ENCODE measurements around the gene EPAS1. TPM values are rescaled to one million over a fixed set of nuclear protein-coding genes. Genes with fewer than 3 reads are reported as not detected.

The EPAS1 gene
- total and polyA plus RNA-seq, 12 donors, result 25.2 to 307 (median 175) TPM

DNA sequence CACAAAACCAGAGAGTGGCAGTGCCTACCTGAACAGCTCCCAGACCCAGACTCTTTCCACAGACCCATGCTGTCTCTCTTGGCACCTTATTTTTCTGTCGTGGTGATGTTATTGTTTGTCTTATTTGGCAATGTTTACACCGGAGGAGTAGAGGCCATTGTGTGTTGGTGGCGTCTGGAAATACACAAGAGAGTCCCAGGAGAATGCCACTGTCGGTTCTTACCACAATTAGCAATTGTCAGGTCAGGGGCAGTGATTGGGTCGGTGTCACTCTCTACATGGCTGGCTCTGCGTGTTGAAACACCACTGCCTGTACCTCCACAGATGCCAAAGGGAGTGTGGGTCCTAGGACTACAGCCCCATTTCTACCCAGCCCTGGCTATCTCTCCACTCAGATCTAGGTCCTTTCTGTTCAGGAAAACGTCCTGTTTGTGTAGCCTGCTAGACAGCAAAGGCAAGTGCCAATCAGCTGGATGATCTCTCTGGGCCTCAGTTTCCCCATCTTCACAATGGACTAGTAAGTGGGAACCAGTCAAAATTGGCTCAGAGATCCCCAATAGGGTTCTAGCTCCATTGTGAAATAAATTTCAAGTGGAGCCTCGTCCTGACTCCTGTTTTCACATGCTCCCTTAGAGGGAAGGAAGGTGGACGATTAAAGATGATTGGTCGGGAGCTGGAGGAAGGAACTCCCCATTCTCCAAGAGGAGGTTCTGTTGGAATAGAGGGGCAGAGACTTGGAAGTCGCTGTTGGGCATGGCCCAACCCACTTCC lies 17.0 kb downstream of the EPAS1 start:
- WGBS, 4 donors, result 75 to 86% (median 76%) methylated on average over 11 of the region's 11 CpGs
- TF ChIP-seq POLR2A (IDR thresholded peaks at IDR 0.05), result no peak
- TF ChIP-seq, protein P1, sequence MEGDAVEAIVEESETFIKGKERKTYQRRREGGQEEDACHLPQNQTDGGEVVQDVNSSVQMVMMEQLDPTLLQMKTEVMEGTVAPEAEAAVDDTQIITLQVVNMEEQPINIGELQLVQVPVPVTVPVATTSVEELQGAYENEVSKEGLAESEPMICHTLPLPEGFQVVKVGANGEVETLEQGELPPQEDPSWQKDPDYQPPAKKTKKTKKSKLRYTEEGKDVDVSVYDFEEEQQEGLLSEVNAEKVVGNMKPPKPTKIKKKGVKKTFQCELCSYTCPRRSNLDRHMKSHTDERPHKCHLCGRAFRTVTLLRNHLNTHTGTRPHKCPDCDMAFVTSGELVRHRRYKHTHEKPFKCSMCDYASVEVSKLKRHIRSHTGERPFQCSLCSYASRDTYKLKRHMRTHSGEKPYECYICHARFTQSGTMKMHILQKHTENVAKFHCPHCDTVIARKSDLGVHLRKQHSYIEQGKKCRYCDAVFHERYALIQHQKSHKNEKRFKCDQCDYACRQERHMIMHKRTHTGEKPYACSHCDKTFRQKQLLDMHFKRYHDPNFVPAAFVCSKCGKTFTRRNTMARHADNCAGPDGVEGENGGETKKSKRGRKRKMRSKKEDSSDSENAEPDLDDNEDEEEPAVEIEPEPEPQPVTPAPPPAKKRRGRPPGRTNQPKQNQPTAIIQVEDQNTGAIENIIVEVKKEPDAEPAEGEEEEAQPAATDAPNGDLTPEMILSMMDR (IDR thresholded peaks at IDR 0.05), result no peak
- peaks cover 13 to 69% of the 10 kb centered on the region in 2 donors for H3K4me1 ChIP-seq (replicated peaks in 1 of 2)
- DNase-seq, result no peak
- peak overlapping the region in 4 of 5 donors; percentile 61 to 89 (median 75) for H3K27ac ChIP-seq
- intact Hi-C loops (cut with DNase I), result no loop called here
- no peaks in the 10 kb centered on the region for H3K9me3 ChIP-seq (replicated peaks in 1 of 3)
- H3K4me3 ChIP-seq, result no peak overlapping the region
- no peaks in the 10 kb centered on the region for H3K36me3 ChIP-seq (replicated peaks in 1 of 2)
- no peaks in the 10 kb centered on the region for H3K27me3 ChIP-seq

DNA sequence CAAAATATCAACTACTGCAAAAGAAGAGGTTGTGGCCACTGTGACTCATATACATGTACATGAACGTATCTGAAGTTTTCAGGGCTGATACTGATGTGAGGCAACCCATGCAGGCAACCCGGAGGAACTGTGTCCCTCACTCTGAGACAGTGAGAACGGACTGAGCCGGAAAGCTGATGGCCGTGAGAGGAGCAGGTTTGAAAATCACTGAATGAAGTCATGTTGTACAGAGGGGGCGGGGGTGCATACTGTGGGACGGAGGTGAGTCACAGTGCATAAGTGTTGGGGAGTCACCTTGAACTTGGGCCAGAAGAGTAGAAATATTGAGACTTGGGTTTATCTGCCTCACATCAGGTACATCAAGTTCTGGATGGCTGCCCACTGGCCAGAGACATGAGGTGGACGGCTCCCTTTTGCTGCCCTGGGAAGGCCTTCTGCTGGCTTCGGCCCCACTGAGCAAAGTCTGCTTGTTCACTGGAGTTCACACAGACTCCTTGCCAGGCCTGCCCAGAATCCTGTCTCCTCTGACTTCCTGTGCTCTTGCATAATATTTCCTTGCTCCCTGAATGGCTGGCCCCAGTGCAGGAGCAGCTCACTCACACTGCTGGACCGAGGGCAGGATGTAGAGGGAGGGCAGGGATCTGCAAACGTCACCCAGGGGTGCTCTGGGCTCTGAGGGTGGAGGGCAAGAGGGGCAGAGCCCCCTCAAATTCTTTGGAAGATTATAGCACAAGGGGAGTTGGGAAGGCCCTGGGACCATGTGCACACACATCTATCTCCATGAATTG lies 18.1 kb downstream of the EPAS1 start:
- peaks cover 13 to 77% of the 10 kb centered on the region in 2 donors for H3K4me1 ChIP-seq (replicated peaks in 1 of 2)
- no peaks in the 10 kb centered on the region for H3K36me3 ChIP-seq (replicated peaks in 1 of 2)
- DNase-seq, result peak; percentile 85 to 98 (median 97)
- WGBS, 4 donors, result 10 to 25% (median 12%) methylated on average over 11 of the region's 11 CpGs
- no peaks in the 10 kb centered on the region for H3K27me3 ChIP-seq
- H3K4me3 ChIP-seq, result no peak overlapping the region
- intact Hi-C loops (cut with DNase I), result no loop called here
- H3K9me3 ChIP-seq (replicated peaks in 1 of 3), result no peaks in the 10 kb centered on the region
- TF ChIP-seq POLR2A (IDR thresholded peaks at IDR 0.05), result peak in 1 of 2 donors; percentile 40
- TF ChIP-seq, protein P1 (IDR thresholded peaks at IDR 0.05), result no peak
- peak overlapping the region; percentile 10 to 89 (median 71) for H3K27ac ChIP-seq

DNA sequence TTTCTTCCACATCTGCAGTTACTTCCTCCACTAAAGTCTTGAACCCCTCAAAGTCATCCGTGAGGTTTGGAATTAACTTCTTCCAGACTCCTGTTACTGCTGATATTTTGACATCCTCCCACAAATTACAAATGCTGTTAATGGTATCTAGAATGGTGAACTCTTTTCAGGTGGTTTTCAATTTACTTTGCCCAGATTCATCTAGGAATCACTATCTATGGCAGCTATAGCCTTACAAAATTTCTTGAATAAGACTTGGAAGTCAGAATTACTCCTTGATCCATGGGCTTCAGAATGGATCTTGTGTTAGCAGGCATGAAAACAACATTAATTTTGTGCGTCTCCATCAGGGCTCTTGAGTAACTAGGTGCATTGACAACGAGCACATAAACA lies 19.9 kb downstream of the EPAS1 start:
- Histone ChIP-seq H3K27me3 (no peaks in the 10 kb centered on the region), H3K36me3 (replicated peaks in 1 of 2) (no peaks in the 10 kb centered on the region), H3K4me3 (no peak overlapping the region), H3K9me3 (replicated peaks in 1 of 3) (no peaks in the 10 kb centered on the region), H3K27ac (peak overlapping the region in 2 of 5 donors; percentile 40 to 79), H3K4me1 (replicated peaks in 1 of 2) (peaks cover 13 to 81% of the 10 kb centered on the region in 2 donors)
- intact Hi-C loops (cut with DNase I), result no loop called here
- no peak for DNase-seq
- TF ChIP-seq POLR2A (IDR thresholded peaks at IDR 0.05), result no peak
- TF ChIP-seq, protein P1 (IDR thresholded peaks at IDR 0.05), result no peak
- 80 to 96% (median 86%) methylated on average over 3 of the region's 3 CpGs for WGBS, 4 donors

All from adrenal gland (tissue), 12 donors.